HG02678 (cell line): ENCODE data around the gene TFAP2A.

Experiments used
- ATAC-seq: cut with Tn5 transposase; IDR thresholded peaks from one replicate; pipeline ENCODE4 v1.9.1; 2021; ENCODE audit warnings: mild to moderate bottlenecking, moderate library complexity; ENCODE audit not compliant: unreplicated experiment

TFAP2A gene

DNA sequence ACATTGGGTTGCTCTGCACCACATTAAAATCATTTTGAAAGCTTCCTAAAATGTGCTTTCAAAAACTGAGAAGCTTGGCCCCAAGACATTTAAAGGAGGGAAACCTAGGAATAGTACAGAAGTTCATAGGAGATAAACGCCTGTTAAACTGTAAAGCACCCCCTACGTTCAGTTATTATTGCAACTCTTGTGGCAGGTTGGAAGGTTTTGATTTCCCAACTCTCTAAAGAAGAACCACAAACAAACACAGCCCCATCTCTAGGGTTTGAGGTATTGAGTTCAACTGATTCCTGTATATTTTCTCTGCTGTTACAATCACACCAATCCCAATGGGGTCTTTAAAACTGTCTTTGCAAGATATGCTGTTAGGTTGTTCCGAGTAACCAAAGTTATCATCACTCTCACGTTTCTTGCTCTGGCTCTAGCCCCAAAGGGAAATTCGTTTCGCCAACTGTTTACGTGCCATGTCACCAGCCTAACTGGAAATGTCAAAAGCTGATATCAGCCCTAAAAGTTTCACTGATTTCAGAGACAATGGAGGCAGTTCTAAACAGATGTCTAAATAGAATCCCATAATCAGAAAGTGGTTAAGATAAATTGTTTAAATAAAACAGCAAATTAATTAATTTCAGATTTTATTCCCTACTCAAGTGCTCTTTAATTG, 12.1 kb downstream of the TFAP2A start:
- no peak for ATAC-seq

DNA sequence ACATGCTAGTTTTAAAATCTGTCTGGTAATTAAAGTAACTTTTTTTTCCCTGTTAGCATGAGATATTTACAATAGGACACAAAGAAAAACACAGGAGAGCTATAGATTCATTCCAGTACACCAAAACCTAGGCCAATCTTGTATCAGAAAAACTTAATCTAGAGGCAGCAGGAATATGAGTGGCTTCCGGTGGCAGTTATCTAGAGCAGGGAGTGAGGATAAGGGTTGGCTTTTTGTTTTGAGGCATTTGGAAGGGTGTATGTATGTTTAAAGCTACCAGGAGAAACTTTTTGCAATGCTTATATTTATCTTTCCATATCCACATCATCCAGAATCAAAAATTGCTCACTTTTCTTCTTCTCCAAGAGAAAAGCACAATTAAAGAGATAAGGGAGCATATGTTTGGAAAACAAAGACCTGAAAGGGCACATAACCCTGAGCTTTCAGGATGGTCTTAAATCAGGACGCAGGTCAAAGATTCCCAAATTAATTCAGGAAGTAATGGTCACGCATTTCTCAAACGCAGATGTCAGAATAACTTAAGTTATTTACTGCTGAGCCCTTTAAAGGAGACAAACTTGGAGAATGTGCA, 13.1 kb downstream of the TFAP2A start:
- no peak for ATAC-seq

DNA sequence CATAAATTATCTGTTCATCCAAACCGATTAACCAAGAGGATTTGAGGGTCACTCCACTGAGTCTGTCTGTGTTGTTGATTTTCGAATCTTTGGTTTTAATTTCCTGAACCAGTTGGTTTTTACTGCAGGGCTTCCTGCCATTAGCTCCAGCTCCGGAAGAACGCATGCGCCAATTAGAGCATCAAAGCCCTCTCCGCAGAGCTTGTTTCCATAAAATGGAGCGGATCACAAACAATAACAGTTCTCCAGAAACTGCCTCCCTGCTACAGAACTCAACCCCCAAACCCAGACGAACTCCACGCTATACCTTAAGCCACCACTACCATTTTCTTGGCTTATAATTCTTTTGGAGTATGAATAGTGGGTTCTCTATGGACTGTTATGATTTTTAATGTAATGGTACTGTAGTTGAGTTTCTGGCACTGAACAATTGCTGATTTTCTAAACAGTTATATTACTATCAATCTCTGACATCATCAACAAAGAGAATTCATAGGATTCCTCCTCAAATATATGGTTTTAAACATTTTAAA, 13.8 kb downstream of the TFAP2A start:
- ATAC-seq = no peak

DNA sequence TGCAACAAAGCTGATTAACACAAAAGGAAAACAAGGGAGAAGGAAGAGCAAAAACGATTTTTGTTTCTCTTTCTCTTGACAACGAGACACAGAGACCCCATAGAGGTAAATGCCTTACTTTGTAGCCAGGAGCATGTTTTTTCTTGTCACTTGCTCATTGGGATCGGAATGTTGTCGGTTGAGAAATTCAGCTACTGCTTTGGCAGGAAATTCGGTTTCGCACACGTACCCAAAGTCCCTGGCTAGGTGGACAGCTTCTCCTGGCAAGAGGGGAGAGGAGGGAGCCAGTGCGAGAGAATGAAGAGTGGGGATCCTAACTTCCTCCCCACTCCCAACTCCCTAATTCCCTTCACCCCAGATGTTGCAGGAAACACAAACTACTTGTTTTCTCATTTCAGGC, 14.5 kb downstream of the TFAP2A start:
- no peak for ATAC-seq

DNA sequence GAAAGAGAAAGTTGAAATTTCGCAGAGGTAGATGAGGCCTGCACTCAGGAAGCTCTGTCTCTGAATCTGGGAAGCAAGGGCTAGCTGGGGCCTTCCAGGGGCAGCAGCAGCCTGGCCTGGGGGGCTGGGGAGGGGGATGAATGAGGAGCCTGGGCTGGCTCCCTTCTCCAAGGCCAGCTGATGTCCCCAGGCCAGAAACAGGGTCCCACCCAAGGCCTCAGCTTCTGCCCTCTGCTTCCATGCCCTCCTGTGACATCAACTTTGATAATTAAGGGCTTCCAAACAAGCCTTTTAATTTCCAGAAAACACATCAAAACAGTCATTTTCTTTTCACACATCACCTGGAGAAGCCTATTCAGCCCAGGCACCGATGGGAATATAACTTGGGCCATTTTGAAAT, 15.4 kb downstream of the TFAP2A start:
- ATAC-seq = no peak

DNA sequence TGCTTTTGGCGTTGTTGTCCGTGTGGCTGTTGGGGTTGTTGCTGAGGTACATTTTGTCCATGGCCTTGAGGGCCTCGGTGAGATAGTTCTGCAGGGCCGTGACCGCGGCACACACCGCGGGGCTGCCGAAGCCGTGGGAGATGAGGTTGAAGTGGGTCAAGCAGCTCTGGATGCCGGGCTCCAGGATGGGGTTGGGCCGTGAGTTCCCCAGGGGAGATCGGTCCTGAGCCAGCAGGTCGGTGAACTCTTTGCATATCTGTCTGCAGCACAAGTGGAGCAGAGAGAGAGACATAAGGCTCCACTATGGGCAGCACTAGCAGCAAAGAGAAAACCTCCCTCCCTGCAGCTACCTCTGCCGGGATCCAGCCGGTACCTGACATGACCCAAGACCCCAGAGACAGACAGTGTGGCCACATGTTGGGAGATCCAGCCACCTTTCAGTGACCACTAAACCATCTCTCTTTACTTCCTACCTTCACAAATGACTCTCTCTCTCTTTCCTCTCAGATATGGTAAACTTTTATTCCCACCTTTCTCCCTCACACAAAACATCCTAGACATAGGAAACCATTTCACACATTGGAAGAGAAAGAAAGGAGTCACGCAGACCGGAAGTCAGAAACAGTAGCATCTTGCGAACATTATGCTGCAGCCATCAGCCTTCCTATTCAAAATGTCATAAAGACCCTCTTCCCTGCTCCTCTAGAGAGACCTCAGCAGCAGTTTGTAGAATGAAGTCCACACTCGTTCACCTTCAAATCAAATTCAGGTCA, 16.2 kb downstream of the TFAP2A start:
- ATAC-seq = no peak

DNA sequence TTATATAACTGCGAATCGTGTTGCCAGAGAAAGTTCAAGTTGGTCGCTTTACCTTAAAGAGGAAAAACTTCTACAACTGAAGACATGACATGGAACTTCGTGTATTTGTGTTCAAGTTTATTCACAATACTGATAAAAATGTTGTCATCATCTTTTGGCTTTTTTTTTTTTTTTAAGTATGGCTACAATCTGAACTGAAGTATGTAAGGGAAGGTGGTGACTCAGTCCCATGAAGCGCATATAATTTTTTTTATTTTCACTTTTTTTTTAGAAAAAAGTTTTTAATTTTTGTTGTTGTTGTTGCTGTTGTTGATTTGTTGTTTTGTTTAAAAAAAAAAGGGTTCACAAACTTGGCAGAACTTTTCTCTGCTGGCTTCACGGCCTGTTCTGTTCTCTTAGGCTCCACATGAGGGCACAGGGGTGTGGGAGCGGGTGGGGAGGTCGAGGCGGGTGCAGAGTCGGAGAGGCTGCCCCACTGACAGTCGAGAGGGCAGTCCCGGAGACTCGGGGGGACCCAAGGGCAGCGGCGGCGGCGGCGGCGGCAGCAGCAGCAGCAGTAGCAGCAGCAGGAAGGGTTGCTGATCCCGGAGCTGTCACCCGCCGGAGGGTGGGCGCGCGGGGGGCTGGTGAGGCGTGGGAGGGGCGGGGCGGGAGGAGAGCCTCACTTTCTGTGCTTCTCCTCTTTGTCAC, 17.0 kb downstream of the TFAP2A start:
- no peak for ATAC-seq

DNA sequence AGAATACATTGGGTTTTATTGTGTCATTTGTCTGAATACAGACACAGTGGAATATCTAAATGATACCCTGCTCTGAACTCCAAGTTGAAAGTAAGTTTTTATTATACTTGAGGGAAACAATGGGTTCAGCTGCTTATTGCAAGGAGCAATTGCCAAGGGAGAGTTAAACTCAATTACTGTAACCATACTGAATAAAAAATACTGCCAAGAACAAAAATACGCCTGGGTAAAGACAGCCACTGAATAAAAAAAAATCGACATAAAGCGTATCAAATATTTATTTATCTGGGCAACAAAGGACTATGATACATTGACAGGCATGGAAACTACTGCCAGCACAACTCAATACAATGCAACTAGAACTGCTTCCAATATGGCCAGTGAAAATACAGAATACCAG, 18.1 kb downstream of the TFAP2A start:
- ATAC-seq = no peak

DNA sequence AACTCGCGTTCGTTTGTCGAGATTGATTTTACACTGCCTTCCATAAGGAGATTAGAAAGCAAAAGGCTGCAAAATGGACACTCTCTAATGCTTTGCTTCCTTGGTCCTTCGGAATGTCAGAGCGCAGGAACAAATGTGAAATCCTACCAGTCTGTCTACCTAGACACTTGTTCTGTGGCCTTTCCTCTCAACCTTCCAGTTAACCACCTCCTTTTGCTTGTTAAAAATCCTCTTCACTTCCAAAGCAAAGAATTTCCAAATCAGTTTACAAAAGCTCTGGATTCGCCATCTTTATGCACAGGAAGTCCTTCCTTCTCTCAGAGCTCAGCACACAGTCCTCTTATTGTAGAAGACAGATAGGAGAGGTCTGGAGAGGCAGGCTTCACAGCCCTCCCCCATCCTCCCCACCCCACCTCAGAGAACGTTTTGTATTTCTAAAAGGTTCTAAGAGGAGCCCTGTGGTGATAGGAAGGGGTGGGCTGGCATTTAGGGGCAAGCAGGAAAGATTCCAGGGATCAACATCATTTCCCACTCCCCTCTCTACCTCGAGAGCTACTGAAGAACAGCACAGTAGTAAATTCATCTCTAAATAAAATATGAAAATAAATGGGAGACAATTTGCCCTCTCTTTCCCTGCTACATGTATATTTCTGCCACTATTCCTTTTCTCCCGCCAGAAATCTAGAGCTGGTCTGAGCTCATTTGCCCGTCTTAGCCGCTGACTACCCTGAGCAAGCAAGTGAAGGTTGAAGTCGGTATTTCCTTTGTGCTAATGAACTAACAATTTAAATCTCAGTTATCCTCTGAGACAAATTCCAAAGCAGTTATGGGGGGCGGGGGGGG, 18.9 kb downstream of the TFAP2A start:
- no peak for ATAC-seq

DNA sequence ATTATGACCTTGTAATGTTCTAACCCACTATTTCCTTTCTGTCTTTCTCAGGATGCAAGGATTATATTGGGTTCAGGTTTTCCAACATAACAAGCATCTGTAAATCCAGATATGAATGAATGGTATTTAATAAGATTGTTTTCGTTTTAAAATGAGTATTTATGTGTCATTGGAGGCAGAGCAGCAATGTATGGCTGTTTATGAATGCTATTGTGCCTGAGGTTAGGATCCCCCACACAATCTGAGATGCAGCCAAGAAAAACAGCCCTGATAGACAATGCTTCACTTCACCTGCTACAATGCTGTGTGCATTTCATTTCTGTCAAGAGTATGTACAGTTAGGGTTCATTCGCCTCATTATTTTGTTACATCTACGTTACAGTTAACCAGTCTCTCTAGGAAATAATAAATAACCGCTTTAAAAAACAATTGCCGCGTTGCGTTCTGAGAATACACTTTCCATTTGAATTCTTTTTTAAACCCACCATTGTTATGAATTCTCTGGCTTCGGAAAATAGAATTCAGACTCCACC, 19.6 kb downstream of the TFAP2A start:
- ATAC-seq = no peak

DNA sequence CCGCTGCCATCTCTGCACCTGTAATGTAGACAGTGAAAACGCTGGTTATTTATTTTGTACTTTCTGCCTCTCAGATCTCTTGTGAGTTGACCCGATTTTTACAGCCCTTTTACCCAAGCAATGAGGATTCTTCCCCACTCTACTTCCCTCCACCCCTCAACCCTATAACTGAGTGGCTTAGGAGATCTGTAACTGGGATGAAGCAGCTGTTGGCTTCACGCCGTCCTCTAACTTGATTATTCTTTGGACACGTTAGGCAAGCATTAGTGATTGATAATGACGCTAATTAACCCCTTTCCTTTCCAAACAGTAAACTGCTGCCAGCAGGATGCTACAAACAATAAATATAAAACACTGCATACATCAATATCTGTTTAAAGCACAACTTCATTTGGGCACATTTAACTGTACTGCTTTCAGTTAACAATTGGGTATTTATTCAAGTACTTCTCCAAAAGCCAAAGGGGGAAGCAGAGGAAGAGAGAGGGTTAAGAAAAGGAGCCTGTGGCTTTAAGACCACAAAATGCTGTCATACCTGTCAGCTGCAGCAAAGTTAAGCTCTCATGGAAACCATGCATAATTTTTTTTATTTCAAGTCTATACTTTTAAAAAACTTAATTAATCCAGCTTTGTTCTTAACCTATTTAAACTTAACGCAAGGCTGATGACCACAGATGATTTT, 21.2 kb downstream of the TFAP2A start:
- no peak for ATAC-seq

DNA sequence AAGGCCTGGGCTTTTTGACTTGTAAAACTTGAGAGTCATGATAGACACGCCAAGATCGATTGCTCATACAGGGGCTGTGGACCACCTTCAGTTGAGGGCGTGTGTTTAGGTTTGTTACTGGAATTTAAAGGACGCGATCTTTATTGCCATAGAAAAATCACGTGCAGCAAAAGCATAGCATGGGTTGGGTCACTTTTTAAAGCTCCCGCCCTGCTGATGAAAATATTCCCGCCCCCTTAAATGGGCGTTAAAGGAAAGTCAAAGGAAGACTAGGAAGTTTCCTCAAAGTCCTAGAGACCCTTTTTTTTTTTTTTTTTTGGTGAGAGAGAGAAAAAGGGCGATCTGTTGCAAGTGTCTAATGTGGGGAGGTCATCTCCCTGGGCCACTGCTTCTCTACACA, 23.1 kb downstream of the TFAP2A start:
- ATAC-seq = no peak

DNA sequence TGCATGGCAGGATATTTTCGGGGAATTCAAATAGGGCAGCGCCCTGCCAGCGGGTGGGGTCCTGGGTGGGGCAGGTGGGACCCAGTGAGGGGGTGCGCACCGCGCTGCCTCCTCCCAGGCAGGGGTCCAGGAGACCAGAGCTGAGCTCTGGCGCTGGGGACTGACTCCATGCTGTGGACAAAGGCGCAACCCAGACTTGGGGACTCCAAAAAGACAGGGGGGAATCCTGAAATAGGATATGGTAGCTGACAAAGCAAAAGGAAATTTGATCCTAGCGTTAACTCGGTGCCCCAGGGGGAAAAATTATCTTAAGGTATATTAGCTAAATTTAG, 23.6 kb downstream of the TFAP2A start:
- ATAC-seq = no peak

DNA sequence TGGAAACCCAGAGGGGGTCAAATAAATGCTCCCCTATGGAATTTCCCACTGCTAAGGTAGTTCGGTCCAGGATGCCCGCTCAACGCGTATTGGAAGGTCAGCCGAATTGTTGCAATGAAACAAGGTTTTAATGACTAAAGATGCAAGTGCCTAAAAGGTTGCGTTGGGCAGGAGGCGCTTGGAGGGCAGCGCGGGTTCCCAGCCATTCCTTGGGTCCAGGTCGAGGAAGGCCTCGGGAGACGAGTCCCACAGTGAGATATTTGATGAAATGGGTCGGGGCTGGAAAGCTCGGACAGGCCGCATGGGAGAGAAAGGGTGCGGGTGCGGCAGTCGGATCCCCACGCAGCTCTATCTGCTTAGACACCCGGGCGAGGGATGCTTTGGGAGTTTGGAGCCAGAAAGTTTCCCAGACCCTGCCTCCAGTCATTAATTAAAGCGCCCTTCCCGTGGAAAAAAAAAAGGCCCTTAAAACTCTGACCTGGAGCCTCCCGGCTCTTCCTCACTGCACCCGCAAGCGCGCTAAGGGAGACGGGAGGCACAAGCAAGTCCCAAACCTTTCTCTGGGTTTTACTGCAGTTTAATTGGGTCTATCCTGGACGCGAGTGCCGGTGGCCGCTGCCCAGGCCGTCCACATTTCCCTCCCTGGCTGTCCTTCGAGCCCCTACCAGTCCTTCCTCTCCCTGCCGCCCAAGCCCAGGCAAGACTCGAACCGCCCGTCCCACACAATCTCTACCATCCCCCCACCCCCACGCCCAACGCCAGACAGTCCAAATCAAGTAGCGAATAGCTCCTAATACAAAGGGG, 24.2 kb downstream of the TFAP2A start:
- ATAC-seq = no peak

DNA sequence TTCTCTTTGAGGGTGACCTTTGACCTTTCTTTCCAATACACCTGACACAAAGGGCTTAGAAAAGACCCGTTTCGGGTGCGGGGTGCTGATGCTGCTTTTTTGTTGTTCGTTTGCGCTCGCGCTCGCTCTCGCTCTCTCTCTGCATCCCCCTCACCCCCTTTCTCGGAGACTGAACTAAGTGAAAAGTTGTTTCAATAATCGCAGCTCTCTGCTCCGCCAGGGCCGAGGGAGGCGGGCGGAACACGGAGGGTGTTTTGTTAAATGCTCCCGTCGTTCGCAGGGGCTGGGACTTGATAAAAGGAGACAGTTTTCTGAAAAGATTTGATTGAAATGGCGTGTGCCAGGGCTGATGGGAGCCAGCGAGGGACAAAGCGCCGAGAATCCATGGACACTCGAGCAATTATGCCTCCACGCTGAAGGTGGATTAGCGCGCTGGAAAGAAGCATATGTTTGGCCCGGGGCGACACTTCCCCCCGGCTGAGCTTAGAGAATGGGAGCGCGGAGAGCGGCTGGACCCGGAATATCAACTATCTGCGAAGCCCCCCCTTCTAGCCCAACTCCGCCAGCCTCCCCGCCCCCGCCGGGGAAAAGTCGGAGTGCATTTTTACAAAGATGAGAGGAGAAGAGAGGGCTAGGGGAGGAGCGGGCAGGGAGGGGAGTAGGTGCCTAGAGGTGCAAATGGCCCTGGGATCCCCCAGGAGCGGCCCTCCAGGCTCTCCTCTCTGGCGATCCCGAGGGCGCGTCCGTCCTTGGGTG, 25.0 kb downstream of the TFAP2A start:
- ATAC-seq = no peak

DNA sequence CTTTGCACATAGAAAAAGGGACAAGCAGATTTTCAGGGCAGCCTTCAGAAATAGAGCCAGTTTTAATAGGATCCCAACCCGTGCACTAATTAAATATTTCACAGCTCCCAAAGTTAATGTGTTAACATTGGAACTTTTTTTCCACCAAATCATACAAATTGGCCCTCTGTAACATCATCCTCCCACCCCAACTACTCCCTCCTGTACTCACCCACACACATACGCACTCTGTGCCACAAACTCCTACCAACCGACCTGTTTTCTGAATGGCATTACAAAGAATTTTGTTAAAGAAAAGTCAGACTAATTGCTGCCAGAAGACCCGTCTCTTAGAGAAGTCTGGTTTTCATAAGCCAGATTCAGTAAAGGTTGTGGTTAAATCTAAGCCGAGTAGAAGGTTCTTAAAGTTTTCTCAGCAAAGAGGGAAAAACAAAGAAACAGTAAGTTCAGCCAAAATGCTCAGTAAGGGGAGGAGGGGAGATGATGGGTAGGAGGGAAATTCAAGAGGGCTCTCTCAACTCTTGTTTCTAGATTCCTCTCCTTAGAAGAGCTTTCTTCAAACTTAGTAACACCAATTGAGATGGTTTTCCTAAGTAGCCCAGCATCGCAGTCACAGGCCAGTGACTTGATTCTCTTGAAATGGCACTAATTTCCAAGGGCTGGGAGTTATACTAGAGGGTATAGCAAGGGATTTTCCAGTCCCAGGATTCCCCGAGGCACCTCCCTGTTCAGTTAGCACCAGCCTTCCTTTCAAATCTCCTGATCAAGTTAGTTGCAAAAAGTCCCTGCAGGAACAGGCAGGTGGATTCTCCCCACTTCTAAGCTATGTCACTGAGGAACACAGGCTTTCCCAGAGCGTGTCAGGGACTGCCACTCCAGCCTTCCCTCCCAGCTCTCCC, 27.9 kb downstream of the TFAP2A start:
- no peak for ATAC-seq

DNA sequence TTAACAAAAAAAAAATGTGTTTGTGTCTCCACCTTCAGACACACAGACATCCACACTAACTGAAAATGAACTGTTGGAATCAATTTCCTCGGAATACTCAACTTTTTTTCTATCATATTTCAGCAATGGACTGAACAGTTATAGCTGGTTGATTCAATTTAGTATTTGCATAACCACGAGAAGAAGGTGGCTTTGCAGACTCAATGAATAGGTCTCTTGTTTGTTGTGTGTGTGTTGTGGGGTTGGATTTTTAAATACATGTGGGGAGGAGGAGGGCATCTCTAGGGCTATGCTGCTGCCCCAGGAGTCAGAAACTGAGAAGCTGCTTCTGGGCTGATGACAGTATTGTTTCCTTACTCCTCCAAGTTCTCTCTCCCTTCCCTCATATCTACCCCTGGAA, 28.7 kb downstream of the TFAP2A start:
- no peak for ATAC-seq
